ENCODE data around the gene HNRNPC. TPM values are rescaled to one million over a fixed set of nuclear protein-coding genes. Genes with fewer than 3 reads are reported as not detected.

HNRNPC gene
- total and polyA plus RNA-seq, 5 donors from 2014 or later, result 582 to 840 (median 791) TPM

DNA sequence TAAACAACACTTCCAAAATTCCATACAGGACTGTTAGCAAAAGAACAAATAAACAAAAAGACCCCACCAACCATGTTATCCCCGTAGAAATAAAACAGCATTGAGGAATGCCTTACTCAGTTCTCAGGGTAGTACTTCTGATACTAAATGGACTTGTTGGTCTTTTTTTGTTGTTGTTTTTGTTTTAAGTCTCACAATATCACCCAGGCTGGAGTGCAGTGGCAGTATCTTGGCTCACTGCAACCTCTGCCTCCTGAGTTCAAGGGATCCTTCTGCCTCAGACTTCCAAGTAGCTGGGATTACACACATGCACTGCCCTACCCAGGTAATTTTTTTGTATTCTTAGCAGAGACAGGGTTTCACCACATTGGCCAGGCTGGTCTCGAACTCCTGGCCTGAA lies 17.1 kb downstream of the HNRNPC start:
- peak overlapping the region in 2 of 3 donors; percentile 47 to 69 for H3K27ac Mint-ChIP-seq
- Histone ChIP-seq H3K36me3 (ENCODE audit: control insufficient read depth, insufficient read depth, low read length) (peaks cover 72% of the 10 kb centered on the region), H3K27ac (ENCODE audit: insufficient read depth, low read length, poor library complexity, severe bottlenecking) (no peak overlapping the region), H3K4me3 (ENCODE audit: low read depth, low read length) (no peak overlapping the region), H3K27me3 (ENCODE audit: control insufficient read depth, insufficient read depth, low read length) (no peaks in the 10 kb centered on the region), H3K4me1 (ENCODE audit: control insufficient read depth, insufficient read depth, low read length, poor library complexity, severe bottlenecking) (peaks cover 57% of the 10 kb centered on the region), H3K9me3 (ENCODE audit: control insufficient read depth in 2 of 2, low read length in 2 of 2) (no peaks in the 10 kb centered on the region)
- peaks cover 48% of the 10 kb centered on the region for H3K36me3 Mint-ChIP-seq
- H3K4me1 Mint-ChIP-seq, result peaks cover 48 to 88% (median 66%) of the 10 kb centered on the region in 4 donors
- H3K4me3 Mint-ChIP-seq, result peak overlapping the region in 2 of 4 donors; percentile 43 to 46
- no peak for DNase-seq
- no peak for ATAC-seq (ENCODE audit: low read depth in 2 of 2)
- H3K27me3 Mint-ChIP-seq, result no peaks in the 10 kb centered on the region
- H3K9me3 Mint-ChIP-seq, result no peaks in the 10 kb centered on the region

DNA sequence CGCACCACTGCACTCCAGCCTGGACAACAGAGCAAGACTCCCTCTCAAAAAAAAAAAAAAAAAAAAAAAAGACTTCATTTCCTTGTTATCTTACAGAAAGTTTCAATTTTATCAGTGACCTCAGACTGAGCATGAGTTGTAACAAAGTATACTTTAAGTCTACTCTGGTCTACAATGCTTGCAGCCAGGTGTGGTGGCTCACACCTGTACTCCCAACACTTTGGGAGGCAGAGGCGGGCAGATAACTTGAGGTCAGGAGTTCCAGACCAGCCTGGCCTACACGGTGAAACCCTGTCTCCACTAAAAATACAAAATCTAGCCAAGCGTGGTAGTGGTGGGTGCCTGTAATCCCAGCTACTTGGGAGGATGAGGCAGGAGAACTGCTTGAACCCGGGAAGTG lies 18.0 kb downstream of the HNRNPC start:
- no peaks in the 10 kb centered on the region for H3K27me3 Mint-ChIP-seq
- Histone ChIP-seq H3K36me3 (ENCODE audit: control insufficient read depth, insufficient read depth, low read length) (peaks cover 71% of the 10 kb centered on the region), H3K27ac (ENCODE audit: insufficient read depth, low read length, poor library complexity, severe bottlenecking) (no peak overlapping the region), H3K4me1 (ENCODE audit: control insufficient read depth, insufficient read depth, low read length, poor library complexity, severe bottlenecking) (peaks cover 53% of the 10 kb centered on the region), H3K27me3 (ENCODE audit: control insufficient read depth, insufficient read depth, low read length) (no peaks in the 10 kb centered on the region), H3K9me3 (ENCODE audit: control insufficient read depth in 2 of 2, low read length in 2 of 2) (no peaks in the 10 kb centered on the region), H3K4me3 (ENCODE audit: low read depth, low read length) (no peak overlapping the region)
- peak overlapping the region in 1 of 4 donors; percentile 33 for H3K4me3 Mint-ChIP-seq
- ATAC-seq (ENCODE audit: low read depth in 2 of 2) (no peak), DNase-seq (no peak)
- H3K4me1 Mint-ChIP-seq, result peaks cover 47 to 88% (median 68%) of the 10 kb centered on the region in 4 donors
- peaks cover 47% of the 10 kb centered on the region for H3K36me3 Mint-ChIP-seq
- H3K27ac Mint-ChIP-seq, result peak overlapping the region in 1 of 3 donors; percentile 66
- H3K9me3 Mint-ChIP-seq, result no peaks in the 10 kb centered on the region

DNA sequence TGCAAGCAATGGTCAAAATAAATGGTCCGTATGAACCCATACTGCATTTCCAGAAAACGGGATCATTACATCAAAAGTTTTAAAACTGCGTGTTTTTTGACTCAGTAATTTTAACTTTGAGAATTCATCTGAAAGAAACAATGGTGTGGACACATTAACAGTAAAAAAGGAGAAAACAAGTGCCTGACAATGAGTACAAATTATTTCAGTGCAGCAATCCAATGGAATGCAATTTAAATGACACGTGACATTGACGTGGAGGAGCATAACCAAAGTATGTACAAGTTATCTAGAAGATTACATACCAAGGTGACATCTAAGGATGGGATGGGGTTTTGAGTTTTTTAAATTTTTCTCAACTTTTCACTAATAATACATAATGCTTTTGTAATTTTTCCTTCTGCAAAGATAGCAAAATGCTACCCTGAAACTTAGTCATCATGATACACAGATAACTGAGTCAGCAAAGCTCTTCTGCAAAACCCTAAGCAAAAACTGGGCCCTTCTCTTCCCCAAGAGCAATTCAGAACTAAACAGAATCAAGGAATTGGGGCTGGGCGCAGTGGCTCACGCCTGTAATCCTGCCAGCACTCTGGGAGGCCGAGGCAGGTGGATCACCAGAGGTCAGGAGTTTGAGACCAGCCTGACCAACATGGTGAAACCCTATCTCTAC lies 20.4 kb downstream of the HNRNPC start:
- Histone ChIP-seq H3K4me3 (ENCODE audit: low read depth, low read length) (no peak overlapping the region), H3K4me1 (ENCODE audit: control insufficient read depth, insufficient read depth, low read length, poor library complexity, severe bottlenecking) (peaks cover 41% of the 10 kb centered on the region), H3K27me3 (ENCODE audit: control insufficient read depth, insufficient read depth, low read length) (no peaks in the 10 kb centered on the region), H3K36me3 (ENCODE audit: control insufficient read depth, insufficient read depth, low read length) (peaks cover 71% of the 10 kb centered on the region), H3K9me3 (ENCODE audit: control insufficient read depth in 2 of 2, low read length in 2 of 2) (no peaks in the 10 kb centered on the region), H3K27ac (ENCODE audit: insufficient read depth, low read length, poor library complexity, severe bottlenecking) (no peak overlapping the region)
- Mint-ChIP-seq H3K36me3 (peaks cover 54% of the 10 kb centered on the region), H3K27ac (peak overlapping the region in 1 of 3 donors; percentile 84), H3K4me3 (peak overlapping the region in 1 of 4 donors; percentile 26), H3K27me3 (no peaks in the 10 kb centered on the region), H3K4me1 (peaks cover 44 to 86% (median 63%) of the 10 kb centered on the region in 4 donors), H3K9me3 (no peaks in the 10 kb centered on the region)
- DNase-seq (no peak), ATAC-seq (ENCODE audit: low read depth in 2 of 2) (no peak)

DNA sequence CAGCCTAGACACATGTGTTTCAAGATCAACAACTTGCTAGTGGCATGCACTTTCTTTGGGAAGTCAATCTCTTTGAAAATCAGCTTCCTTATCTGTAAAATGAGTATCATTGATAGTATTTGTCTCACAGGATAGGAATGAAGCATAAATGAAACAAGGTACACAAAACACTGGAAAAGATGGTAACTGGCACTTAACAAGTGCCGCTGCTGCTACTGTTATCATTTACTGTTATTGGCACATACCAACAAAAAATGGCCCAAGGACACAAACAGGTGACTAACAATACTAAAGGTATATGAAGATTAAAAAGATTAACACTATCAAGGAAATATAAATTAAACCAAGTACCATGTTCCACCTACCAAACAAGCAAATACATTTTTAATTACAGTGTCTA lies 20.9 kb downstream of the HNRNPC start:
- peaks cover 70% of the 10 kb centered on the region for H3K36me3 ChIP-seq (ENCODE audit: control insufficient read depth, insufficient read depth, low read length)
- H3K27me3 ChIP-seq (ENCODE audit: control insufficient read depth, insufficient read depth, low read length), result no peaks in the 10 kb centered on the region
- H3K4me3 ChIP-seq (ENCODE audit: low read depth, low read length), result peak overlapping the region; percentile 2
- H3K9me3 ChIP-seq (ENCODE audit: control insufficient read depth in 2 of 2, low read length in 2 of 2), result no peaks in the 10 kb centered on the region
- no peak for DNase-seq
- Mint-ChIP-seq H3K4me1 (peaks cover 45 to 85% (median 61%) of the 10 kb centered on the region in 4 donors), H3K27me3 (no peaks in the 10 kb centered on the region), H3K36me3 (peaks cover 54% of the 10 kb centered on the region), H3K4me3 (peak overlapping the region; percentile 26 to 88 (median 42)), H3K27ac (no peak overlapping the region), H3K9me3 (no peaks in the 10 kb centered on the region)
- ATAC-seq (ENCODE audit: low read depth in 2 of 2), result no peak
- H3K4me1 ChIP-seq (ENCODE audit: control insufficient read depth, insufficient read depth, low read length, poor library complexity, severe bottlenecking), result peaks cover 41% of the 10 kb centered on the region
- H3K27ac ChIP-seq (ENCODE audit: insufficient read depth, low read length, poor library complexity, severe bottlenecking), result no peak overlapping the region

DNA sequence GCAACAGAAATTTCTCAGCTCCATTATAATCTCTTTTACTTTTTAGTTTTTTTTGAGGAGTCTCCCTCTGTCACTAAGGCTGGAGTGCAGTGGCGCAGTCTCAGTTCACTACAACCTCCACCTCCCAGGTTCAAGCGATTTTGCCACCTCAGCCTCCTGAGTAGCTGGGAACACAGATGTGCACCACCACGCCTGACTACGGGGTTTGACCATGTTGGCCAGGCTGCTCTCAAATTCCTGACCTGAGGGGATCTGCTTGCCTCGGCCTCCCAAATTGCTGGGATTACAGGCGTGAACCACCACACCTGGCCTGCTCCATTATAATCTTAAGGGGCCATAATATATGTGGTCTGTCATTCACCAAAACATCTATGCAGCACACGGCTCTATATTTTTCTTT lies 23.4 kb downstream of the HNRNPC start:
- H3K36me3 ChIP-seq (ENCODE audit: control insufficient read depth, insufficient read depth, low read length), result peaks cover 63% of the 10 kb centered on the region
- no peaks in the 10 kb centered on the region for H3K9me3 Mint-ChIP-seq
- DNase-seq (no peak), ATAC-seq (ENCODE audit: low read depth in 2 of 2) (peak in 1 of 2 donors; percentile 3)
- no peaks in the 10 kb centered on the region for H3K9me3 ChIP-seq (ENCODE audit: control insufficient read depth in 2 of 2, low read length in 2 of 2)
- H3K27ac Mint-ChIP-seq, result peak overlapping the region in 2 of 3 donors; percentile 51 to 71
- H3K4me1 ChIP-seq (ENCODE audit: control insufficient read depth, insufficient read depth, low read length, poor library complexity, severe bottlenecking), result peaks cover 36% of the 10 kb centered on the region
- H3K4me1 Mint-ChIP-seq, result peaks cover 50 to 88% (median 65%) of the 10 kb centered on the region in 4 donors
- H3K27ac ChIP-seq (ENCODE audit: insufficient read depth, low read length, poor library complexity, severe bottlenecking), result no peak overlapping the region
- no peak overlapping the region for H3K4me3 ChIP-seq (ENCODE audit: low read depth, low read length)
- H3K27me3 ChIP-seq (ENCODE audit: control insufficient read depth, insufficient read depth, low read length), result no peaks in the 10 kb centered on the region
- no peaks in the 10 kb centered on the region for H3K27me3 Mint-ChIP-seq
- peak overlapping the region in 3 of 4 donors; percentile 10 to 22 (median 19) for H3K4me3 Mint-ChIP-seq
- peaks cover 49% of the 10 kb centered on the region for H3K36me3 Mint-ChIP-seq

DNA sequence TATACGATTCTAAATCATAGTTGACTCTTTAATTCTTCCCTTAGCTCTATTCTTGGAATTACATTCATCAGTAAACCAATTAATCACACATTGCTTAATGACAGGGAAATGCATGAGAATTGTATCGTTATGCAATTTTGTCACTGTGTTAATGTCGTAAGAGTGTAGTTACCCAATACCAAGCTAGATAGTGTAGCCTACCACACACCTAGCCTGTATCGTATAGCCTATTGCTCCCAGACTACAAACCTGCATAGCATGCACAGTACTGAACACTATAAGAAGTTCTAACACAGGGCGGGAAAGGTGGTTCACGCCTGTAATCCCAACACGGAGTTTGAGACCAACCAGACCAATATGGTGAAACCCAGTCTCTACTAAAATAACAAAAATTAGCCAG lies 24.7 kb downstream of the HNRNPC start:
- Mint-ChIP-seq H3K4me1 (peaks cover 43 to 86% (median 57%) of the 10 kb centered on the region in 4 donors), H3K4me3 (peak overlapping the region in 2 of 4 donors; percentile 21 to 34), H3K27ac (peak overlapping the region in 1 of 3 donors; percentile 74), H3K9me3 (no peaks in the 10 kb centered on the region), H3K27me3 (no peaks in the 10 kb centered on the region), H3K36me3 (peaks cover 36% of the 10 kb centered on the region)
- Histone ChIP-seq H3K27me3 (ENCODE audit: control insufficient read depth, insufficient read depth, low read length) (no peaks in the 10 kb centered on the region), H3K4me3 (ENCODE audit: low read depth, low read length) (peak overlapping the region; percentile 4), H3K9me3 (ENCODE audit: control insufficient read depth in 2 of 2, low read length in 2 of 2) (no peaks in the 10 kb centered on the region), H3K27ac (ENCODE audit: insufficient read depth, low read length, poor library complexity, severe bottlenecking) (peak overlapping the region; percentile 19), H3K36me3 (ENCODE audit: control insufficient read depth, insufficient read depth, low read length) (peaks cover 59% of the 10 kb centered on the region), H3K4me1 (ENCODE audit: control insufficient read depth, insufficient read depth, low read length, poor library complexity, severe bottlenecking) (peaks cover 47% of the 10 kb centered on the region)
- ATAC-seq (ENCODE audit: low read depth in 2 of 2) (no peak), DNase-seq (no peak)

DNA sequence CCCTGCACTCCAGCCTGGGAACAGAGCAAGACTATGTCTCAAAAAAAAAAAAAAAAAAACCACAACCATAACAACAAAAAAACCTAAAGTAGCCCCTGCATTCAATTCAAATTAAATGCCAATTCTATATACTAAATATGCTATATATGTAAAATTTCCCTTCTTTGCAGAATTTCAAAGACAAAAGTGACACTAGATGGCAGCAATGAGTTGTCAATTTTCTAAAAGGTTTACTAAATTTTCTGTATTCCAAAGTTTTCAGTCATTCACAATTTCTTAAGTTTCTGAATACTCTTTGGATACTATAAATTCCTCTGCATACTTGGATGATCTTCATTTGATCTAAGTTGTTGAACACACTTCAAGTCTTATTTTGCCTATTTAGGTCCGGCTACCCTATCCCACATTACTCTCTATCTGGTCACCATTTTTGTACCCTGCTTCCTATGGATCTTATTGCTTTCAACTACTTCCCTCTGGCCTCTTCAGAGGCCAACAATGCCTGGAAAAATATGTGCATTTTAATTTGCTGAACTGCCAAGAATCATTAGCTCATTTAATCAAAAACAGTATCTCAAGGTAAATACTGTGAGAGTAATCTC lies 27.9 kb downstream of the HNRNPC start:
- Mint-ChIP-seq H3K4me1 (peaks cover 36 to 89% (median 60%) of the 10 kb centered on the region in 4 donors), H3K4me3 (peak overlapping the region in 3 of 4 donors; percentile 2 to 38 (median 3)), H3K36me3 (peaks cover 21% of the 10 kb centered on the region), H3K9me3 (no peaks in the 10 kb centered on the region), H3K27me3 (no peaks in the 10 kb centered on the region), H3K27ac (peak overlapping the region; percentile 6 to 89 (median 40))
- peaks cover 52% of the 10 kb centered on the region for H3K36me3 ChIP-seq (ENCODE audit: control insufficient read depth, insufficient read depth, low read length)
- DNase-seq (peak in 2 of 3 donors; percentile 46 to 51), ATAC-seq (ENCODE audit: low read depth in 2 of 2) (no peak)
- no peaks in the 10 kb centered on the region for H3K9me3 ChIP-seq (ENCODE audit: control insufficient read depth in 2 of 2, low read length in 2 of 2)
- H3K27me3 ChIP-seq (ENCODE audit: control insufficient read depth, insufficient read depth, low read length), result no peaks in the 10 kb centered on the region
- H3K27ac ChIP-seq (ENCODE audit: insufficient read depth, low read length, poor library complexity, severe bottlenecking), result peak overlapping the region; percentile 9
- H3K4me3 ChIP-seq (ENCODE audit: low read depth, low read length), result no peak overlapping the region
- peaks cover 46% of the 10 kb centered on the region for H3K4me1 ChIP-seq (ENCODE audit: control insufficient read depth, insufficient read depth, low read length, poor library complexity, severe bottlenecking)

Data from CD4-positive, CD25-positive, alpha-beta regulatory T cell (primary cell).